Measurements from ENCODE around the gene DNAI7. TPM values are rescaled to one million over a fixed set of nuclear protein-coding genes. Genes with fewer than 3 reads are reported as not detected.

DNAI7 gene
- total and polyA plus RNA-seq, 2 of the 13 experiments (the other 11 are each of a cell fraction or from before 2014, with no cell fraction given): 0.04 to 0.25 TPM

DNA sequence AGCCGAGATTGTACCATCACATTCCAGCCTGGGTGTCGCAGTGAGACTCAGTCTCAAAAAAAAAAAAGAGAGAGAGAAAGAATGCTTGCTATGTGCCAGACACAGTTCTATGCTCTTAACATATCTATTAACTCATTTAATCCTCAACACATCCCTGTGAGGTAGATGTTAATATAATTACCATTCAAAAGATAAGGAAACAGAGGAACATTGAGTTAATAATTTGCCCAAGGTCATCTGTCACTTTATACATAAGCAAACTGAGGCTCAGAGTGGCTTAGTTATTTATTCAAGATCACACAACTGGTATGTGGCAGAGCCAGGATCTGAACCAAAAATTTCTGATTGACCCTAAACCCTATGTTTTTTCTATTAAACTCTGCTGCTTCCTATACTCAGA is 129.9 kb downstream of the DNAI7 start:
- Histone ChIP-seq H3K9me3 (ENCODE audit: low read length) (no peaks in the 10 kb centered on the region), H4K20me1 (ENCODE audit: insufficient read depth, low read length) (no peaks in the 10 kb centered on the region), H3K27me3 (ENCODE audit: control insufficient read depth in 1 of 2, insufficient read depth in 2 of 2, low read length in 2 of 2) (no peaks in the 10 kb centered on the region; a peak in 1 of 5 replicates), H3K4me1 (ENCODE audit: insufficient read depth, low read length) (no peaks in the 10 kb centered on the region), H3K36me3 (replicated peaks in 1 of 2; ENCODE audit: control insufficient read depth in 1 of 2, insufficient read depth in 2 of 2, low read length in 2 of 2) (no peaks in the 10 kb centered on the region), H3K79me2 (ENCODE audit: insufficient read depth, low read length) (no peaks in the 10 kb centered on the region), H3K4me3 (replicated peaks in 1 of 3; ENCODE audit: insufficient read depth in 1 of 3, low read depth in 2 of 3, low read length in 3 of 3) (no peak overlapping the region), H3K27ac (ENCODE audit: extremely low read length, insufficient read depth, low read length) (no peak overlapping the region), H3K4me2 (ENCODE audit: low read depth, low read length) (no peak overlapping the region), H2AFZ (ENCODE audit: low read length) (no peak overlapping the region), H3K9ac (ENCODE audit: insufficient read depth, low read depth, low read length) (no peak overlapping the region)
- in situ Hi-C loops (cut with HindIII; ENCODE audit: extremely low pct_ligation_motif_present, low pct_unique_long_range_greater_than_20kb): no loop called here
- no peak for ATAC-seq
- 59% methylated on average over 2 of the region's 2 CpGs for WGBS (ENCODE audit: low lambda C conversion rate)
- intact Hi-C loops (cut with micrococcal nuclease; ENCODE audit: unreplicated experiment): no loop called here
- ChIA-PET POLR2A (no interaction called here), CTCF (ENCODE audit: low intra/inter-chr PET ratio, low total read pairs) (no interaction called here)
- FAIRE-seq: no peak
- no TSS peak for BruUV-seq (replicated peaks)
- no peak for DNase-seq (ENCODE audit: low spot score)
- no peak for TF ChIP-seq GLI4 (CRISPR knock-in tag; IDR thresholded peaks at IDR 0.05; ENCODE audit: borderline replicate concordance)

DNA sequence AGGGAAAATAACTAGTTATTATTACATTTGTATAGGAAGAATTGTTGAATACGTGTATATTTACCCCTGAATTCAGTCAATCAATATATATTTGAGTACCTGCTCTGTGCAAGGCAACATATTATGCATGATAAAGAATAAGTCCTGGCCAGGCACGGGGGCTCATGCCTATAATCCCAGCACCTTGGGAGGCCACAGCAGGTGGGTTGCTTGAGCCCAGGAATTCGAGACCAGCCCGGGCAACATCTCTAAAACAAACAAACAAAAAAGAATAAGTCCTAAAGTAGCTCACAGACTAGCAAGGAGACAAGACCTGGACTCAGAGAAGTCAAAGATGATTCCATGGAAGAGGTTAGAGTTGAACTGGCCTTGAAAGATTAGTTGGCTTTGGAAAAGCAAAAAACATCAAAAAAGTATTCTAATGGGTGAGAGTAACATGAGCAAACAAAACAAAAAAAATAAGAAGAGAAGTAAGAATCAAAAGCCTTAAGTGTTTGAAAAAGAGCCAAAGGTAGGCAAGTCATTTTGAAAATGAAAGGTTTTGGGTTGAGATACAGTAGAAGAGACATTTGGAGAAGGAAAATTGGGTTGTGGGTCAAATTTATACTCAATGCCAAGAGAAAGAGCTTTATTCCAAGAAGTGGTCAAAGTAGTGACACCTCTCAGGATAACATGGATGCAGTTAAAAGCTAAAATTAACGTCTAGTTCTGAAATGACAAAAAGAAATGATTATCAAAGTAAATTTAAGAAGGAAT is 130.9 kb downstream of the DNAI7 start:
- TF ChIP-seq FOXJ3 (CRISPR knock-in tag; IDR thresholded peaks at IDR 0.05; ENCODE audit: borderline replicate concordance): no peak
- Histone ChIP-seq H3K9me3 (ENCODE audit: low read length) (no peaks in the 10 kb centered on the region), H2AFZ (ENCODE audit: low read length) (no peak overlapping the region), H3K9ac (ENCODE audit: insufficient read depth, low read depth, low read length) (no peak overlapping the region), H3K36me3 (replicated peaks in 1 of 2; ENCODE audit: control insufficient read depth in 1 of 2, insufficient read depth in 2 of 2, low read length in 2 of 2) (no peaks in the 10 kb centered on the region), H3K27ac (ENCODE audit: extremely low read length, insufficient read depth, low read length) (no peak overlapping the region), H3K27me3 (ENCODE audit: control insufficient read depth in 1 of 2, insufficient read depth in 2 of 2, low read length in 2 of 2) (no peaks in the 10 kb centered on the region; a peak in 1 of 5 replicates), H3K4me2 (ENCODE audit: low read depth, low read length) (no peak overlapping the region), H3K4me1 (ENCODE audit: insufficient read depth, low read length) (no peaks in the 10 kb centered on the region), H4K20me1 (ENCODE audit: insufficient read depth, low read length) (no peaks in the 10 kb centered on the region), H3K4me3 (replicated peaks in 1 of 3; ENCODE audit: insufficient read depth in 1 of 3, low read depth in 2 of 3, low read length in 3 of 3) (no peak overlapping the region), H3K79me2 (ENCODE audit: insufficient read depth, low read length) (no peaks in the 10 kb centered on the region)
- ATAC-seq (no peak), FAIRE-seq (no peak), DNase-seq (ENCODE audit: low spot score) (no peak)
- intact Hi-C loops (cut with micrococcal nuclease; ENCODE audit: unreplicated experiment) (no loop called here), in situ Hi-C loops (cut with HindIII; ENCODE audit: extremely low pct_ligation_motif_present, low pct_unique_long_range_greater_than_20kb) (no loop called here)
- ChIA-PET CTCF (ENCODE audit: low intra/inter-chr PET ratio, low total read pairs) (no interaction called here), POLR2A (no interaction called here)
- BruUV-seq (replicated peaks): no TSS peak
- 41% methylated on average over 5 of the region's 5 CpGs for WGBS (ENCODE audit: low lambda C conversion rate)
